COLO829 (cell line): ENCODE results near the gene TSPAN13.

Experiments used
- DNase-seq: peaks from one replicate; pipeline ENCODE4 v3.0.0; 2012; ENCODE audit warnings: low spot score

The TSPAN13 gene

GRCh38 chr7:16753102-16753931 lies at the start of gene TSPAN13:
TSS of gene TSPAN13 (plus strand) at chr7:16753755. CDS start at chr7:16753968, 213 bp downstream.
- DNase-seq, result peak; percentile 78

- no peak for DNase-seq
Measured at GRCh38 chr7:16708511-16708910, 45.0 kb upstream of the TSPAN13 start.

GRCh38 chr7:16708980-16709379 lies 44.6 kb upstream of the TSPAN13 start:
- no peak for DNase-seq

GRCh38 chr7:16710651-16711050 lies 42.9 kb upstream of the TSPAN13 start:
- no peak for DNase-seq

GRCh38 chr7:16711730-16712129 lies 41.8 kb upstream of the TSPAN13 start:
- DNase-seq, result no peak

- DNase-seq, result no peak
Measured at GRCh38 chr7:16712916-16713315, 40.6 kb upstream of the TSPAN13 start.

GRCh38 chr7:16715928-16716327 lies 37.6 kb upstream of the TSPAN13 start:
- DNase-seq, result no peak

GRCh38 chr7:16718111-16718656 lies 35.4 kb upstream of the TSPAN13 start:
- no peak for DNase-seq

- no peak for DNase-seq
Measured at GRCh38 chr7:16719699-16720098, 33.9 kb upstream of the TSPAN13 start.

GRCh38 chr7:16721541-16721940 lies 32.0 kb upstream of the TSPAN13 start:
- no peak for DNase-seq

- DNase-seq, result no peak
Measured at GRCh38 chr7:16724344-16724743, 29.2 kb upstream of the TSPAN13 start.

GRCh38 chr7:16726189-16726588 lies 27.4 kb upstream of the TSPAN13 start:
- DNase-seq, result no peak

GRCh38 chr7:16727736-16728135 lies 25.8 kb upstream of the TSPAN13 start:
- DNase-seq, result no peak

- DNase-seq, result no peak
Measured at GRCh38 chr7:16728811-16729210, 24.7 kb upstream of the TSPAN13 start.

GRCh38 chr7:16729541-16729940 lies 24.0 kb upstream of the TSPAN13 start:
- DNase-seq, result no peak

- no peak for DNase-seq
Measured at GRCh38 chr7:16730937-16731336, 22.6 kb upstream of the TSPAN13 start.

- no peak for DNase-seq
Measured at GRCh38 chr7:16732828-16733227, 20.7 kb upstream of the TSPAN13 start.

- no peak for DNase-seq
Measured at GRCh38 chr7:16734148-16734726, 19.3 kb upstream of the TSPAN13 start.

- DNase-seq, result no peak
Measured at GRCh38 chr7:16735020-16735419, 18.5 kb upstream of the TSPAN13 start.

- no peak for DNase-seq
Measured at GRCh38 chr7:16738011-16738688, 15.4 kb upstream of the TSPAN13 start.

GRCh38 chr7:16739863-16740622 lies 13.5 kb upstream of the TSPAN13 start:
- peak; percentile 96 for DNase-seq

- no peak for DNase-seq
Measured at GRCh38 chr7:16740623-16740953, 13.0 kb upstream of the TSPAN13 start.
